HEK293T (cell line): ENCODE measurements around the gene ARID2.
A peak's percentile ranks its signal among the peaks of the same experiment; 100 is the strongest.

Experiments
- CTCF ChIA-PET: fragments of 350-600 bp; formaldehyde crosslinking; extraction: SDS; loops from one replicate; lab custom pipeline; 2021; ENCODE audit warnings: antibody characterized with exemption, inconsistent platforms; lab: Yijun Ruan, JAX
- POLR2A ChIA-PET: fragments of 350-600 bp; formaldehyde crosslinking; extraction: SDS; loops from one replicate; lab custom pipeline; 2020; ENCODE audit warnings: antibody characterized with exemption, inconsistent platforms; lab: Yijun Ruan, JAX
- DNase-seq: peaks from one replicate; pipeline ENCODE4 v3.0.0; 2012; ENCODE audit warnings: mixed read lengths; ENCODE audit errors: extremely low spot score
- ARNT ChIP-seq: fragments of 450-650 bp; IDR thresholded peaks from 2 replicates; pipeline ENCODE4 v1.6.1; 2017; ENCODE audit warnings: mild to moderate bottlenecking
- BHLHE40 ChIP-seq: fragments of 450-650 bp; IDR thresholded peaks from 2 replicates; pipeline ENCODE4 v1.6.1; 2016; ENCODE audit warnings: mild to moderate bottlenecking, moderate library complexity, borderline replicate concordance
- CTBP1 ChIP-seq: fragments of 450-650 bp; IDR thresholded peaks from 2 replicates; pipeline ENCODE4 v1.6.1; 2016; ENCODE audit warnings: borderline replicate concordance
- ELF4 ChIP-seq: fragments of 450-650 bp; IDR thresholded peaks from 2 replicates; pipeline ENCODE4 v1.6.1; 2017; ENCODE audit warnings: antibody characterized with exemption
- FOXA1 ChIP-seq: fragments of 450-650 bp; IDR thresholded peaks from 2 replicates; pipeline ENCODE4 v1.6.1; 2016; ENCODE audit warnings: mild to moderate bottlenecking
- FOXK2 ChIP-seq: fragments of 450-650 bp; IDR thresholded peaks from 2 replicates; pipeline ENCODE4 v1.6.1; 2016; ENCODE audit warnings: mild to moderate bottlenecking
- FOXM1 ChIP-seq: fragments of 450-650 bp; IDR thresholded peaks from 2 replicates; pipeline ENCODE4 v1.6.1; 2017; ENCODE audit warnings: mild to moderate bottlenecking, borderline replicate concordance
- HDGF ChIP-seq: fragments of 450-650 bp; IDR thresholded peaks from 2 replicates; pipeline ENCODE4 v1.6.1; 2017; ENCODE audit warnings: antibody characterized with exemption, borderline replicate concordance
- L3MBTL2 ChIP-seq: fragments of 450-650 bp; conservative IDR thresholded peaks from 2 replicates; pipeline ENCODE4 v1.6.1; 2016; ENCODE audit warnings: mild to moderate bottlenecking
- LEF1 ChIP-seq: fragments of 450-650 bp; IDR thresholded peaks from 2 replicates; pipeline ENCODE4 v1.6.1; 2017; ENCODE audit warnings: mild to moderate bottlenecking, borderline replicate concordance
- NFRKB ChIP-seq: fragments of 450-650 bp; IDR thresholded peaks from 2 replicates; pipeline ENCODE4 v1.6.1; 2016; ENCODE audit warnings: mild to moderate bottlenecking, moderate library complexity
- SP1 ChIP-seq: fragments of 450-650 bp; IDR thresholded peaks from 2 replicates; pipeline ENCODE4 v1.6.1; 2017
- SUZ12 ChIP-seq: fragments of 450-650 bp; IDR thresholded peaks from 2 replicates; pipeline ENCODE4 v1.6.1; 2016; ENCODE audit warnings: mild to moderate bottlenecking
- TARDBP ChIP-seq: fragments of 450-650 bp; IDR thresholded peaks from 2 replicates; pipeline ENCODE4 v1.6.1; 2016
- ZNF384 ChIP-seq: fragments of 450-650 bp; IDR thresholded peaks from 2 replicates; pipeline ENCODE4 v1.6.1; 2016
- TF ChIP-seq, protein P1 (sequence below): fragments of 450-650 bp; IDR thresholded peaks from 2 replicates; pipeline ENCODE4 v1.6.1; 2016

The ARID2 gene, protein sequence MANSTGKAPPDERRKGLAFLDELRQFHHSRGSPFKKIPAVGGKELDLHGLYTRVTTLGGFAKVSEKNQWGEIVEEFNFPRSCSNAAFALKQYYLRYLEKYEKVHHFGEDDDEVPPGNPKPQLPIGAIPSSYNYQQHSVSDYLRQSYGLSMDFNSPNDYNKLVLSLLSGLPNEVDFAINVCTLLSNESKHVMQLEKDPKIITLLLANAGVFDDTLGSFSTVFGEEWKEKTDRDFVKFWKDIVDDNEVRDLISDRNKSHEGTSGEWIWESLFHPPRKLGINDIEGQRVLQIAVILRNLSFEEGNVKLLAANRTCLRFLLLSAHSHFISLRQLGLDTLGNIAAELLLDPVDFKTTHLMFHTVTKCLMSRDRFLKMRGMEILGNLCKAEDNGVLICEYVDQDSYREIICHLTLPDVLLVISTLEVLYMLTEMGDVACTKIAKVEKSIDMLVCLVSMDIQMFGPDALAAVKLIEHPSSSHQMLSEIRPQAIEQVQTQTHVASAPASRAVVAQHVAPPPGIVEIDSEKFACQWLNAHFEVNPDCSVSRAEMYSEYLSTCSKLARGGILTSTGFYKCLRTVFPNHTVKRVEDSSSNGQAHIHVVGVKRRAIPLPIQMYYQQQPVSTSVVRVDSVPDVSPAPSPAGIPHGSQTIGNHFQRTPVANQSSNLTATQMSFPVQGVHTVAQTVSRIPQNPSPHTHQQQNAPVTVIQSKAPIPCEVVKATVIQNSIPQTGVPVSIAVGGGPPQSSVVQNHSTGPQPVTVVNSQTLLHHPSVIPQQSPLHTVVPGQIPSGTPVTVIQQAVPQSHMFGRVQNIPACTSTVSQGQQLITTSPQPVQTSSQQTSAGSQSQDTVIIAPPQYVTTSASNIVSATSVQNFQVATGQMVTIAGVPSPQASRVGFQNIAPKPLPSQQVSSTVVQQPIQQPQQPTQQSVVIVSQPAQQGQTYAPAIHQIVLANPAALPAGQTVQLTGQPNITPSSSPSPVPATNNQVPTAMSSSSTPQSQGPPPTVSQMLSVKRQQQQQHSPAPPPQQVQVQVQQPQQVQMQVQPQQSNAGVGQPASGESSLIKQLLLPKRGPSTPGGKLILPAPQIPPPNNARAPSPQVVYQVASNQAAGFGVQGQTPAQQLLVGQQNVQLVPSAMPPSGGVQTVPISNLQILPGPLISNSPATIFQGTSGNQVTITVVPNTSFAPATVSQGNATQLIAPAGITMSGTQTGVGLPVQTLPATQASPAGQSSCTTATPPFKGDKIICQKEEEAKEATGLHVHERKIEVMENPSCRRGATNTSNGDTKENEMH (N-terminal part only)

GRCh38 chr12:45729233-45730083, at the start of gene ARID2:
Gene ARID2 (plus strand): TSS chr12:45729706. CDS start chr12:45729837, 131 bp downstream.
- DNase-seq, result peak; percentile 21
- TF ChIP-seq FOXK2 (no peak), ZNF384 (no peak), ELF4 (no peak), ARNT (no peak), L3MBTL2 (no peak), FOXM1 (no peak), SP1 (no peak), FOXA1 (no peak), SUZ12 (no peak), HDGF (no peak), LEF1 (no peak), NFRKB (no peak), BHLHE40 (no peak), CTBP1 (no peak), TARDBP (no peak)
- TF ChIP-seq, protein P1, sequence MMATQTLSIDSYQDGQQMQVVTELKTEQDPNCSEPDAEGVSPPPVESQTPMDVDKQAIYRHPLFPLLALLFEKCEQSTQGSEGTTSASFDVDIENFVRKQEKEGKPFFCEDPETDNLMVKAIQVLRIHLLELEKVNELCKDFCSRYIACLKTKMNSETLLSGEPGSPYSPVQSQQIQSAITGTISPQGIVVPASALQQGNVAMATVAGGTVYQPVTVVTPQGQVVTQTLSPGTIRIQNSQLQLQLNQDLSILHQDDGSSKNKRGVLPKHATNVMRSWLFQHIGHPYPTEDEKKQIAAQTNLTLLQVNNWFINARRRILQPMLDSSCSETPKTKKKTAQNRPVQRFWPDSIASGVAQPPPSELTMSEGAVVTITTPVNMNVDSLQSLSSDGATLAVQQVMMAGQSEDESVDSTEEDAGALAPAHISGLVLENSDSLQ, result no peak
- POLR2A ChIA-PET, result interaction anchor here (0.7 to 1.8 kb wide), 5 partner anchors 60 to 514 kb away, joined by 3 to 5 read pairs (median 4); partner anchors contain the start of gene SCAF11
- CTCF ChIA-PET, result interaction anchor here (0.6 to 1.6 kb wide), 5 partner anchors 47 to 947 kb away, joined by 3 to 4 read pairs (median 3); no protein-coding TSS in a partner anchor

GRCh38 chr12:45680362-45680761, 49.1 kb upstream of the ARID2 start:
- no peak for TF ChIP-seq FOXM1
- TF ChIP-seq ARNT, result no peak
- TF ChIP-seq FOXA1, result no peak
- no peak for TF ChIP-seq SUZ12
- TF ChIP-seq FOXK2, result no peak
- TF ChIP-seq SP1, result no peak
- TF ChIP-seq CTBP1, result no peak
- no peak for TF ChIP-seq BHLHE40
- TF ChIP-seq L3MBTL2, result no peak
- no peak for TF ChIP-seq ELF4
- TF ChIP-seq NFRKB, result no peak
- TF ChIP-seq ZNF384, result no peak
- TF ChIP-seq LEF1, result no peak
- TF ChIP-seq, protein P1, result no peak
- TF ChIP-seq TARDBP, result no peak
- TF ChIP-seq HDGF, result no peak
- CTCF ChIA-PET, result no interaction called here
- POLR2A ChIA-PET, result interaction anchor here (0.9 kb wide), 1 partner anchor 47 kb away, joined by 3 read pairs; no protein-coding TSS in a partner anchor
- DNase-seq, result no peak

- CTCF ChIA-PET, result interaction anchor here (0.5 kb wide), 1 partner anchor 510 kb away, joined by 3 read pairs; no protein-coding TSS in a partner anchor
- TF ChIP-seq HDGF (no peak), ELF4 (no peak), L3MBTL2 (no peak), TARDBP (no peak), LEF1 (no peak), SUZ12 (no peak), NFRKB (no peak), CTBP1 (no peak), BHLHE40 (no peak), SP1 (no peak), ZNF384 (no peak), ARNT (no peak), FOXA1 (no peak), FOXM1 (no peak), FOXK2 (no peak)
- TF ChIP-seq, protein P1, result no peak
- no peak for DNase-seq
- POLR2A ChIA-PET, result no interaction called here
Observed at GRCh38 chr12:45681465-45681864, 48.0 kb upstream of the ARID2 start.

- no peak for TF ChIP-seq LEF1
- TF ChIP-seq ZNF384, result no peak
- TF ChIP-seq SUZ12, result no peak
- TF ChIP-seq FOXA1, result no peak
- no peak for TF ChIP-seq FOXK2
- TF ChIP-seq BHLHE40, result no peak
- TF ChIP-seq ELF4, result no peak
- no peak for TF ChIP-seq HDGF
- no peak for TF ChIP-seq NFRKB
- no peak for TF ChIP-seq TARDBP
- TF ChIP-seq L3MBTL2, result no peak
- TF ChIP-seq CTBP1, result no peak
- TF ChIP-seq SP1, result no peak
- TF ChIP-seq, protein P1, result no peak
- TF ChIP-seq FOXM1, result no peak
- TF ChIP-seq ARNT, result no peak
- DNase-seq, result no peak
- ChIA-PET CTCF (interaction anchor here (0.6 kb wide), 1 partner anchor 1535 kb away, joined by 4 read pairs; no protein-coding TSS in a partner anchor), POLR2A (no interaction called here)
Observed at GRCh38 chr12:45685680-45686079, 43.8 kb upstream of the ARID2 start.
